Measurements from ENCODE around the gene VSTM2A.

The VSTM2A gene

DNA sequence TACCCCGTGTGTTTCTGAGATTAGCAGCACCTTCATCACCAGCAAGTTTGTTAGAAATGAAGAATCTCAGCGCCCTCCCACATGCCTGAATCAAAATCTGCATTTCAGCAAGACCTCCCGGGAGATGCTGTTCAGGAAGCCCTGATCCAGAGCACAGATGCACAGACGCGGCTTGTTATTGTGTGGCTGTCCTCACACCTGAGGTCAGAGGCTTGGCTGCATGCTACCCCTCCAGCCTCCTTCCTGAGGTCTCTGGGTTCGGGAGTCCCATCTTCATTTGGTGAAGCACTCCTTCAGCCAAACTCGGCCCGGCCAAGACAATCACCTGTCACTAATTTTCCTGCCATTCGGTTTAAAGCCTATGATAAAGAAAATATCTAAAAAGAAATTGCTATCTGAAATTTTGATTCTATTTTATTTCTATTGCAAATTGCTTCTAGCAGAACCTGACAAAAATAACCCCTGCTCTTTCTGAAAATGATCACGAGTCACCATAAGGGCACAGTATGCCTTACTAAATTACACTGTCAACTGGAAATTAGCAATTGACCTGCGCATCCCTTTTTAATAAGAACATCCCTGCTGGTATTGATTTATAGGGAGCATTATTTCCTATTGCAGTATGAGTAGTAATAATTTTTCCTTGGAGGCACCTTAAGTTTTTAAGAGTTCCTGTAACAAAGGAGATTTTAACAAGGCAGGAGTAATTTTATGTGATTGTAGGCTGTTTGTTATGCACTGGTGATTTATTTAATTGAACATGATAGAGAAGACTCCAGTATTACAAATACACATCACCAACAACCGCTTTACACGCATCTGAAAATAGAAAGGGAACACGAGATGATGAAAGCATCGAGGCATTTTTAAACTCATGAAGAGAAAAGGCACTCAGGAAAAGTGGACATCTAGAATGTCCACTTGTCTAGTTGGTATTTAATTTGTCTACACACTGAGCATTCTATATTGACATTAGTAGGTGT, 49.5 kb downstream of the VSTM2A start:
- no peak for DNase-seq
- in situ Hi-C loops (cut with HindIII; ENCODE audit: low pct_ligation_motif_present, low pct_unique_long_range_greater_than_20kb, low sequenced_read_pairs): no loop called here

GRCh38 chr7:54596747-54597146, 54.6 kb downstream of the VSTM2A start:
- in situ Hi-C loops (cut with HindIII; ENCODE audit: low pct_ligation_motif_present, low pct_unique_long_range_greater_than_20kb, low sequenced_read_pairs): no loop called here
- DNase-seq: no peak

DNA sequence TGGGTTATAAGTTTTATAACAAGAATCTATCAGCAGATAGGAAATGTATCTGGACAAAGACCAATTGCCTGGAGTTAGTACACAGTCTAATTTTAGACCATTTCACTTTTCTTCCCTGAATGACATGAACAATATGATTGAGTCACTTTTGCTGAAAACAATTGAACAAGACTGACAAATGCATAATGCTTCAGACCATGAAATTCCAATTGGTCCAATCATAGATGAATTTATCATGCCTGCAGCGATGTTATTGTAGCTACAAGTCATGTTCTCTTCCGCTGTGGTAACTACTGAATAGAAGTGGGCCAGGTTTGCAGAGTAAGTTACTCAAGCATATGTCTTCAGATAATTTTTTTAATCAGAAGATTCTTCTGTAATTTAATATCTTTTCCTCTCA, 73.4 kb downstream of the VSTM2A start:
- no peak for DNase-seq
- in situ Hi-C loops (cut with HindIII; ENCODE audit: low pct_ligation_motif_present, low pct_unique_long_range_greater_than_20kb, low sequenced_read_pairs): no loop called here

All from ACHN (cell line).